Amniotic stem cell (primary cell): ENCODE measurements around the gene KNCN.

Experiments used
- DNase-seq: peaks from one replicate; lab custom pipeline; 2025; lab: John Stamatoyannopoulos, UW

The KNCN gene

DNA sequence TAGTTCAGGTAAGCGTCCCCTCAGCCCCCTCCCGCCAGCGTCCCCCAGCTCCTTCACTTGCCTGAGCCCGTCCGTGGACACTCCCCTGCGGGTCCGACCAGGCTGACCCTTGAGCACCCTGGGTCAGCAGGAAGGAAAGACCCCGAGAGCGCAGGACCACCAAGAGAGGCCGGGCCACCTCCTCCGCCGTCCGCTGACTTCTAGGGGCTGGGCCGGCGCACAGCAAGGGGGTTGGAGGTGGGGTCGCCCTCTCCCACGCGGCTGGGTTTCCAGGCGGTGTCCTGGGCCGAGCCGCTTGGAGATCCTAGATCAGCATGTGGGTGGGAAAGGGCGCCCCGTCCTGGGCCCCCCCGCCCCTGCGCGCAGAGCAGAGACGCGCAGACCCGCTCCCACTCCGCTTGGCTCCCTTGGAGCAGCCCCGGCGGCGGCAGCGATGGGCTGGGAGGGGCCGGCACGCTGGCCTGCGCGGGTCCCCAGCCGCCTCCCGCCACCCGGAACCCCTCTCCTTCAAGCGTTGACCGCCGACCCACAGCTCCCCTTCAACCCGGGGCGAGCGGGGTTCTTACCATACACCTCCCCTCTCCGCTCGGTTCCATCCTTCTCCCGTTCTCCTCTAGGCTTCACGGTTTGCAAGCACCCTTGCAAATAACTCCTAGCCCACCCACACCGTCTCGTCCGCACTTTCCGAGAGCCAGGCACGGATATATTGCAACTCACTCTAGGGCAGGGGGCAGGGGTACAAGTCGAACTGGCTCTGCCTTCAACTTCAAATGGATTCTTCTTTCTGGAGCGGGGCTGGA is 7.5 kb downstream of the KNCN start:
- no peak for DNase-seq

DNA sequence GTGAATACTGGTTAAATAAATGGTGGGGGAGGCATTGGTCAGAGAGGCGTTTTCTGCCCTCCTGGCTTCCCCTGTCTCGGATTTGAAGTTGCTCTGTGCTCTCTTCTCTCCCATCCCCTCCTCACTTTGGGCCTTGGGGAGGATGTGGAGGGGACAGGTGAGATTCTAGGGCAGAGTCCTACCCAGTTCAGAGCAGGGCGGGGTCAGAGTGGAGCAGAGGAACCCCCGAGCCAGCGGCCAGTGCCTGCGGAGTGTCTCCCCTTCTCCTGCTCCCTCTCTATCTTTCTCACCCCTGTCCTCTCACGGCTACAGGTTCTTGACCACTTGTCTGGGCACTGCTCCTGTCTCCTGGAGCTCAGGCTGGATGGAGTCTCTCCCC is 8.1 kb downstream of the KNCN start:
- DNase-seq, result no peak

DNA sequence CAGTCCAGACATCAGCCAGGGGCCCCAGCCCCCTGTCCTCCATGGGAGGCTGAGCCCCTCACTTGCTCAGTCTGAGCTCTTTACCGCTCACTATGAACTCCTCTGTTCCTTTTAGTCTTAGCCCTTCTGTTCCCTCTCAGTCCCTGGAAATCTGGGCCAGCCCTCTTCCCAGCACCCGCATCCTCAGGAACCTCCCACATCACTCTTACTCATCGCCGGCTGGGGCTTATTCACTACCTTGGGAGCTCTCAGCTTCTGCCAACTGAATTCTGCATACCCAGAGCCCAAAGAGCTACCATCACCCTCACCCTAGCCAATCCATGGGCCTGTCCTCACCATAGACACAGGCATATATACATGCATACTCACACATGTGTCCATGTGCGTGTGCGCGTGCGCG is 11.5 kb downstream of the KNCN start:
- no peak for DNase-seq

DNA sequence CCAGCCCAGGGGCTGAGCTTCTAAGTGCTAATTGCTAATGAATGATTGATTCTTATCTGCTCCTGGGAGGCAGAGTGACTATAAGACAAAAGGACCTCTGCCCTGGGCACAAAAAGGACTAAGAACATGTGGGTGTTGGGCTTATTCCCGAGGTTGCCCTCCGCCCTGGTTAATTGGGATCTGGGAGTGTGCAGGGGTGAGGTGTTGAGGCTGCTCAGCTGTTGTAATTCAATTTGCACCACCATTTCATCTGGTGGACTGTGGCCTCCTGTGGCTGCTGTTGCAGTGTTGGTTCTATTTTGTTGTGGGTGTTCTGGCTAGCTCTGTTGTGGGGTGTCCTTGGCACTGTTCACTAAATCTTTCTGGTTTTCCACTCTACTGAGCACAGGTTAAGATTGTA is 13.3 kb downstream of the KNCN start:
- no peak for DNase-seq

DNA sequence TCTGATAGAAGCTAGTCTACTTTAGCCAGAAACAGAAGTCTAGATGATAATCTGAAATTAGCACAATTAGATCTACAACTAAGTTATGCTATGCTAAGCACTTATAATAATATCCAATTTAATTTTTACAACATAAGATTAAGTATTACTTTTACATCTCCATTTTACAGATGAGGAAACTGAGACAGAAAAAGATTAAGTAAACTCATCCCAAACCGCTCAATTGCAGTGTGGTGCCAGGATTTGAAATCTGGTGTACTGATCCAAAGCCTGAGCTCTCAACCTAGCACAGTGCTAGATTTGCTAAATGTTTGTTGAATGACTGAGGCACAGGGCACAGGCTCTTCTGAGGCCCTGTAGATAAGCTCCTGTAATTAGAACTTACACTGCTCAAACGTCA is 13.8 kb downstream of the KNCN start:
- no peak for DNase-seq

DNA sequence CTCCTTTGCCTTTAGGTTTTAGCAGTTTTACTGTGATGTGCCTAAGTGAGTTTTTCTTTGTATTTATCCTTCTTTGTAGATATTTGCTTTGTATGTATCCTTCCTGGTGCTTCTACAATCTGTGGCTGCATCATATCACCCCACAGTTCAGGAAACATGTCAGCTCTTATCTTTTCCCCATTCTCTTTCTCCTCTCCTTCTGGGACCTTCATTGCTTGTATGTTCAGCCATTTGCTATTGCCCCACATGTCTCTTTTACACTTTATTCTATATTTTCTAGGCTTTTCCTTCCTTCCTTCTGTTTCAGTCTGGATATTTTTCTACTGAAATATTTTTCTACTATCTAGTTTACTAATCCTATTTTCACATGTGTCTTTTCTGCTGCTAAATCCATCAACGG is 14.9 kb downstream of the KNCN start:
- no peak for DNase-seq

DNA sequence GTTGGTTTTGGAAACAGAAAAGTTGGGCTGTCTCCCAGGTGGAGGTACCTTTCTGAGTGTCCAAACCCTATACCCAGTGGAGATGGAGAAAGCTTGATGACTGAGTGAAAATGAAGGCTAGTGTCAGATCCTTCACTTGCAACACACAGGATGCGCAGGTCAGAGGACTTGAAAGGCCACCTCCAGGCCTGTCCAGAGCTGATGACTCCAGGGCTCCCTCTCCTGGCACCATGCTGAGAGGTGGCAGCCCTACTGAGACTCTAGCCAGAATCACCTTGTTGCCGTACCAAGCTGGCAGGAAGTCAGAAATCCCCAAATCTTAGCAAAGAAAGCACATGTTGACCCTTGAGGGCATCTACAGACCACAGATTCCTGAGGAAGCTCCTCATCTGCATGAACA is 16.4 kb downstream of the KNCN start:
- DNase-seq, result no peak

DNA sequence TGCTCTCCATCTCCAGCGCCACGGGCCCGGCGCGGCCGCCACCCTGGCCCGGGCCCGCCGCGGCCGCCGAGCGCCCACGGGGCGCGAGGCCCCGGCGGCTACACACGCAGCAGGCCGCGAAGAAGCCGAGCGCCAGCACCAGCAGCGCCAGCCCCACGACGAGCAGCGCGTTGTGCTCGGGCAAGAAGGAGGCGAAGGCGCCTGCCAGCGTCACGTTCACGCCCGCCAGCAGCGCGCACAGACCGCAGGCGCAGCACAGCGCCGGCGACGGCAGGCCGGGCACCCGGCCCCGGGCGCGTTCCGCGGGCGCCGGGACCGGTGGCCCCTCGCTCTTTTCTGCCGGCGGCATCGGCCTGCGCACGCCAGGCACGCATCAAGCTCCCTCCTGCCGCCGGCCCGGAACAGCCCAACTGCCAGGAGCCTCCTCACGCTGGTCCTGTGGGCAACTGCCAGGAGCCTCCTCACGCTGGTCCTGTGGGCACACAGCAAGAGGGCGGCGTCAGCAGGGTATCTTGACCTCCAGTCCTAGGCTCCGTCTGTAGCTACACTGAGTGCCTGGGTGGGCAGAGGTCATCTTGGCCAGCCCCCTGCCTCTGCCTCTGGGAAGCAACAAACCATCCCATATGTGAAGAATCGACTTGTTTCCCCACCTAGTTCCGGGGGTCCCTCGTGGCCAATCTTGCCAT is 18.1 kb downstream of the KNCN start:
- DNase-seq, result no peak

DNA sequence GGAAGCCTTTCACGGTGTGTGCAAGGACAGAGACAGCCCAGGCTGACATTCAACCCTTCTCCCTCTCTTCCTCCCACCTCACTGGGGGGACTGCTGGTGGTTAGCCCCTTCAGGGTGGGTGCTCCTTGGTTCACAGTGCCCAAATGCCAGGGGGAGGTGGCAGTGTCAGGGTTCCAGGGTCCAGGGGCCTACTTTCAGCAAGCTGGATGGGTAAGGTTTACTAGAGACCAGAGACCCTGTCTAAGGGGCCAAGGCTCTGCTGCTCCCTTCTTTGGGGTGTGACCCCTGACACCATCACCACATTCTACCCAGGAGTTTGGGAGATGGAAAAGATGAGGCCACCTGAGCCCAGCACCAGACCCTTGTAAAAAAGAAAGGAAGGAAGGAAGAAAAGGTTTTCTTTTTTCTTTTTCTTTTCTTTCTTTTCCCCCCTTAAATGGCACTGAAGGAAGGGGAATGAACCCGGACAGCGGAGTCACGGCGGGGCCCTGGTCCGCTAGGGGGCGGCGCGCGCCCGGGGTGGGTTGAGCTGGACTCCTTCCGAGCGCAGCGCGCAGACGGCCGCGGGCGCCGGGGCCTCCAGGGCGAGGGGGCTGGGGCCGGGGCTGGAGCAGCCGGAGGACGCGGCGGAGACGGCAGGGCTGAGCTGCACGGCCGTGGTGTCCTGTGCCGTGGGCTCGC is 18.8 kb downstream of the KNCN start:
- peak; percentile 45 for DNase-seq

DNA sequence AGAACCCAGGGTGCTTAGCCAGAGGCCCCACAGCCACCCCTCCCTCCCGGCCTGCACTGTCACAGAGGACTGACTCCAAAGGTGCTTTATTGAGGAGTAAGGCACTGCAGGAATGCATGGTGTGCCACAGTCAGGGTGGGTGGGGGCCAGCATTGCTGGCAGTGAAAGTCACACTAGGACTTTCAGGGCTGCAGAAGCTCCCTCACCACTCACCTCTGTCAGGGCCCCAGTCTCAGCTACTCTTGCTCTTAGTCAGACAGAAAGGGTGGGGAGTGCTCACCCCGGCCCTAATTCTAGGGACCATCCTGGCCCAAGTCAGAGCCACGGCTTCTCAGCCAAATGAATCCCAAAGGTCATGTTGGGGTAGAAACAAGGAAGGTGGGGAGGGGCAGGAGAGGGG is 19.4 kb downstream of the KNCN start:
- DNase-seq, result no peak

DNA sequence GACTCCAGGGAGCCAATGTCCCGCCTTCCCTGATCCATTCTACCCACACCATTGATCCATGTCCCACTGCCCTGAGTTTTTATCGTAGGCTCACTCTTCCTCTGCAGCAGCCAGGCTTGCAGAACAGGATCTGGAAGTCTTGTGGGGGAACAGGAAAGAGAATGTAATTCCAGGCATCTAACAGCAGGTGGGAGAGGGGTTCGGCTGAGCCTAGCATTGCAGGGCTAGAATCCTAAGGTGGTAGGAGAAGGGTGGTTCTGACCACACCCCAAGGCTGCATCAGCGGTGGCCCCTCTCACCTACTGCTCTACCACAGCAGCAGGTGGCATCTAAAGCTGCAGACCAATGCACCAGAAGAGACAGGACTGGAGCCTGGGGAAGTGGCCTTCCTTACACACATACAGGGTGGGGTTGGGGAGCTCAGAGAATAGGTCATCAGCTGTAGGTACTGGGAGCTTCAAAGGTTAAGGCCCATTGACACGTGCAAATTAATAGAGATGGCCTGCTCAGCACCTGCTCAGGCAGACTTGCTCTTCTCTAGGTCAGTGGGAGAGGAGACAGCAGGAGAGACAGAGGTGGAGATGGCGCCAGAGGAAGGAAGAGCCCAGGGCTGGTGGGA is 20.5 kb downstream of the KNCN start:
- DNase-seq, result no peak

DNA sequence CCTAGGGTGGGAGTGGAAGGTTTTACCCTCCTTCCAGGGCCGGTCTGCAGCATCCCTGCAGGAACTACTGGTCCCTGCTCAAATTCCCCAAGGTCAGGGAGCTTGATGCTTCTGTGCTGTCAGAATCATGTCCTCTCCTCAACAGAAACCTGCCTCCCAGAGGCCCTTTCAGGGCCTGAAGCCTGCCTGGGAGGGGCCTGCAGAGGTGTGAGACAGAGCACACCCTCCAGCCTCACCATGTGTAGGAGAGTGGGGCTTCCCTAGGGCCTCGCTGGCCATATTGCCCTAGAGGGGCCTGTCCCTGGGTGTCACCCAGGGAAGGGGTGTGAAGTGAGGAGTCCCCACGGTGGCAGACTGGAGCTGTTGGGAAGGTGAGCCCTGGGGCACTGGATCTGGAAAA is 21.1 kb downstream of the KNCN start:
- no peak for DNase-seq

DNA sequence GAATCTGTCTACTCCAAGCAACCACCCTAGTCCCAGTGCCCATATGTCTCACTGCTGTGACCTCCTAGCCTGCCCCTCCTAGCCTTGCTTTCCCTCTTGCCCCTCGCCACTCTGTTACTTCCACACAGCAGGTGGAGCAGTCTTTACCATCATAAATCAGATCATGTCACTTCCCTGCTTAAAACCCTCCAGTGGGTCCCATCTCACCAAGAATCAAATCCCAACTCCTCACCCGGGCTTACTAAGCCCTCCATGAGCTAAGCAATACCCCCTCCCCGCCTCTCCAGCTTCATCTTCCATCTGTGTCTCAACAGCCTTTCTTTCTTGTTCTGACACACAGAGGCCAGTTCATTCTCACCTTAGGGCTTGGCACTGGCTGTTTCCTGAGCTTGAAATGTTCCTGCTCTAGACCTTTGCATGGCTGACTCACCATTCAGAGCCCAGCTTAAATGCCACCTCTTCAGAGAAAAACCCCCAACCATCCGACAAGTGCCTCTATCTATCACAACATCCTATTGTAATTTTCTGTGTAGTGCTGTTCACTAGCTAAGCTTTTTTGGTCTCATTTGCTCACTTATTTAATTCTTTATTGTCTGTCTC is 22.3 kb downstream of the KNCN start:
- DNase-seq, result no peak

DNA sequence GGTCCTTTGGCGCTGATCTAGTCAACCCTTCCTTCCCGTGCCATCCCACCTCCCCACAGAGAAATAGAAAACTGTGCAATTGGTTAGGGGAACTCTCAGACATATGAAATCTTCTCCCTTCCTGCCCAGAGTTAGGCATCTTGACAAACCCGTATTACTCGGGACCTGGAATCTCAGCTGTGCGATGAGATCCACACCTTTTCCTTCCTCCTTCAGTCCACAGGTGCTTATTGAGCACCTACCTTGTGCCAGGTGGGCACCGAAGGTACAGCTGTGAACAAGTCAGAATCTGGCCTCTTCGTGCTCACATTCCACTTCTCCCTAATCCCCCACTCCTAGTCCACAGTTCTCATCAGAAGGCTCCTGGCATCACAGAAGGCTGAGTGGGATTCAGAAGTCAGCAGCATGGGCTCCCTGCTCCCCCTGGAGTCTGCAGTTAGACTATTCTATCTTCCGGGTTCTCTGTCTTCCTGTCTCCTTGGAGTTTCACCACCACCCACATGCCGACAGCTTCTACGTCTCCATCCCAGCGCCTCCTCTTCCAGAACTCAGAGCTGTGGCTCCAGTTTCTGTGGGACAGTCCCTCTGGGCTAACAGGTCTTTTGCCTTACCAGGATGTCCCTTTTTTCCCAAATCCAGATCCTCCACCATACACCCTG is 23.0 kb downstream of the KNCN start:
- no peak for DNase-seq

DNA sequence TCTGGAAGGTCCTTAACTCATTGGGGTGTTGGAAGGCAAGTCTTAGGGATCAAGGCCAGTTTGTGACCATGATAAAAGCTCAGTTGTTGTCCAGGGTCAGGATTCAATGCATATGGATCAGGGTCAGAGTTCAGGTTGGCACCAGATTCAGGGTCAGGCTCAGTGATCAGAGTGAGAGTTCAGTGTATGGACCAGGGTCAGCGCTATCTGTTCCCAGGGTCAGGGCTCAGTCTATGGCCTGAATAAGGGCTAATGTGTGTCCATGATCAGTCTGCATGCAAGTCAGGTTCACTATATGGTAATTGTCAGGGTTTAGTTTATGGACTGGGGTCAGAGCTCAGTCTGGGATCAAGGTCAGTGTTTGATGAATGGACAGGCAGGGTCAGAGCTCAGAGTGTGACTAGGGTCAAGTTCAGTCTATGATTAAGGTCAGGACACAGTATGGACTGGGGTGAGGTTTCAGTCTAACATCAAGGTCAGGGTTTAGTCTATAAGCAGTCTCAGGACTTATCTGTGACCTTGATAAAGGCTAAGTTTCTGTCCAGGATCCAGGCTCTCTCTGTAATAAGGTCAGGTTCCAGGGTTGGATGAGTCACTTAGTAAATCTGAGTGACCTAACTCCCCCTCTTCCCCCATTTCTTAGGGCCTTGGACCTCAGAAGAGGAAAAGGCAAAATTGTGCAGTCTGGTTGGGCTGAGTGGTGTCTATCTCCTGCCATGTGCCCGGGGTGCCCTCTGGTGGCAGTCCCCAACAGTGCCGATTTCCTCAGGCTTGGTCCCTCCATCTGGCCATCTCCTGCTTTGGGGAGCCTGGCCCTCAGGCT is 23.8 kb downstream of the KNCN start:
- DNase-seq, result peak; percentile 67

DNA sequence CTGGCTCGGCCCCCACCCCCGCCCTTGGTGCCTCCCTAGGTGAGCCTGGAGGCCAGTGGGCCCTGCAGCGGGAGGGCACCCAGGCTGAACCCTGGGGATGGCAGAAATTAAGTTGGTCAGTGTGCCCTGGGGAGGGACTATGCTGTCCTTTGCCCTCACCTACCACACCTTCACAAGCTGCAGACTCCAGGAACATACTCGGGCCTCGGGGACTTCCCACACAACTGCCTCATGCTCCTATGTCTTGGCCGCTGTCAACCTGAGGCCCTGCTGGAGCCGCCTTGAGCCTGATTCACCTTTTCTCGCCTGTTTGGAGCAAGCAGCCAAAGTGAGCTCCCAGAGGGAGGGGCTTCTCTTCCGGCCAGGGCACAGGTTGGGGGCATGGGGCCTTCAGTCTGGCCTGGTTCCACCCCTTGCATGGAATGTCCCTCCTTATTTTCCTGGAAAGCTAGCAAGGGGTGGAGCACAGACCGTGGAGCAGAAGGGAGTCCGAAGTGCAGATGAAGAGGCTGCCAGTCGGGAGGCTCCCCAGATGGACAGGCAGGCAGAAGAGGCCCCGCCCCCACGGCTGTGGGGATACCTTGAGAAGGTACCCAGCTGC is 24.7 kb downstream of the KNCN start:
- no peak for DNase-seq

DNA sequence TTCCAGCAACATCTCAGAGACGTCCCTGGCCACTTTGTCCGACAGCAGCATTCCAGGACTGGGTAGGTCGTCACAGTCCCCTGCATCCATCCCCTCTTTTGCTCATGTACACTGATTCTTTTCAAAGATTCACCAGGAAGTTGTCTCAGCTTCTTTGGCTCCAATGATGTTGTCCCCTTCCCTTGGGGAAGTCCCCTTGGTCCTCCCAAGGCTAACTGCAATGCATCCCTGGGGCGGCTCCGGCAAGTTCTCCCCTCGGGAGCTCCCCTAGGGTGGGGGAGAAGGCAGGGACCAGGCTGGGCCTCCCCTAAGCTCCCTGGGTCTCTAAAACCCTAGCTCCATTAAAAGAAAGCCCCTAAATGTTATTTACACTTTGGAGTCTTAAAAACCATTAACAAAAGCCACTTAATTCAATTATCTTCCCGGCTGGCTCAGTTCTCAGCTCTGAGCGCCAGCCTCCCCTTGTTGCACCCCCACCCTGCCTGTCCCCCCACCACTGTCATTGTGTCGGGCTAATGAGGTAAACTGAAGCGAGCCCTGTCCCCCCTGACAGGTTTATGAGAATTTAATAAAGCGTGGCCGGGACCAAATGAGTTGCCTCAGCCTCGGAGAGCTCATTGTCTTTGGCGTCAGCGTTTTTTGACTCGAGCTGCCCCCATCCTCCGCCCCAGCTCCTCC is 25.3 kb downstream of the KNCN start:
- DNase-seq, result no peak

DNA sequence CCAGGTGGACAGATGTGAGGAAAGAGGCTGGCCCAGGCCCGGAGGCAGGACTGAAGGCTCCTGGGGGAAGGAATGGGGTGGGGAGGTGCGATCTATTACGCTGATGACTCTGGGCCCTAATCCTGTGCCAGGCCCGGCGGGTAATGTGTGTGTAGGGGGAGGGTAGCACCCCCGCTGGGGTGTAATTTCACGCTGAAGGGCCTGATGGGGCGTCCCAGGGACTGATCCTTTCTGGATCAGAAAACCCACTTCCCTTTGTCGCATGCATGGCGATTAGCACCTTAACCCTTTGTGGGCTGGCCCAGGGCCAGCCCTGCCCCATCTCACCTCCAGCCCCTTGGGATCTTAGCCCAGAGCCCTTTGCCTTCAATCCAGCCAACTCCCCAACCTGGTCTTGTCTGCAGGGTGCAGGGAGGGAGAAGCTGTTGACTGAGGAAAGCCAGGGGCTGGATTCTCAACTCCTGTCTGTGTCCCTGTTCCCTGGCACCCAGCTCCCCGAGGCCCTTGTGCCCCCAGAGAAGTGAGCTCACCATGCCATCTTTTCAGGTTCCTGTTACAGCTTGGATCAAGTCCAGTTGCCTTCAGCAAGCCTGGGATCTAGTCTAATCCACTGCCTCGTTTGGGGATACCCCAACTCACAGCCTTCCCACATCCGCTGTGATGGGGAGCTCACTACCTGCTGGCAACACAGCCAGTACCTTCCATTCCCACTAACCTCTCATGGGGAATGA is 26.0 kb downstream of the KNCN start:
- DNase-seq, result no peak

DNA sequence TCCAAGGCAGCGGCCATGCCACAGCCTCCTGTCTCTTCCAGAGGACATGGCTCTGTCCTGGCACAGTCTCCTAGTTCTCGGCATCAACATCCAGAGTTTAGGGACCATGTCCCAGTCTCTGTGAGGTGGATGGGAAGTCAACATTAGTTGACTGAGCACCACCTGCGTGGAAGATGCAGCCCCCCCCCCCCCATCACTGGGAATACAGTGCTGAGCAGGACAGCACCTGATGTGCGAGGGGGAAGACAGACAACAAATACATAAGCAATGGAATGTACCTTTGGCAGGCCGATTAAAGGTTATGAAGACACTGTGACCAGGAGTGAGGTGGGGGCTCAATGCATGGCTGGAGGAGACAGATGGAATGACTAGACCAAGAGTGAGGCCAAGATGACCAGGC is 26.6 kb downstream of the KNCN start:
- DNase-seq, result no peak
